Stimulated activated CD8-positive, alpha-beta memory T cell treated with anti-CD3 and anti-CD28 coated beads, Interleukin-15, amount 100 ng/mL, for 1 hour (primary cell): ENCODE data around the gene VEPH1.

Experiments
- DNase-seq: peaks from one replicate; pipeline ENCODE4 v3.0.0-alpha.2; 2020; ENCODE audit warnings: low read depth

Gene VEPH1

GRCh38 chr3:157301755-157302154, 201.5 kb downstream of the VEPH1 start:
- no peak for DNase-seq

- DNase-seq, result no peak
Observed at GRCh38 chr3:157300981-157301663, 202.1 kb downstream of the VEPH1 start.

- DNase-seq, result no peak
Observed at GRCh38 chr3:157300094-157300493, 203.1 kb downstream of the VEPH1 start.

GRCh38 chr3:157297328-157297915, 205.8 kb downstream of the VEPH1 start:
- no peak for DNase-seq

- DNase-seq, result no peak
Observed at GRCh38 chr3:157294953-157295352, 208.3 kb downstream of the VEPH1 start.

GRCh38 chr3:157294491-157294890, 208.7 kb downstream of the VEPH1 start:
- no peak for DNase-seq

- DNase-seq, result no peak
Observed at GRCh38 chr3:157290766-157291165, 212.4 kb downstream of the VEPH1 start.

- no peak for DNase-seq
Observed at GRCh38 chr3:157285966-157286365, 217.2 kb downstream of the VEPH1 start.

GRCh38 chr3:157285141-157285540, 218.1 kb downstream of the VEPH1 start:
- no peak for DNase-seq

GRCh38 chr3:157284688-157285087, 218.5 kb downstream of the VEPH1 start:
- DNase-seq, result no peak

GRCh38 chr3:157282261-157283191, 220.7 kb downstream of the VEPH1 start:
- no peak for DNase-seq

- no peak for DNase-seq
Observed at GRCh38 chr3:157280786-157281185, 222.4 kb downstream of the VEPH1 start.

- no peak for DNase-seq
Observed at GRCh38 chr3:157280354-157280753, 222.9 kb downstream of the VEPH1 start.

GRCh38 chr3:157279237-157279636, 224.0 kb downstream of the VEPH1 start:
- no peak for DNase-seq

GRCh38 chr3:157276801-157277200, 226.4 kb downstream of the VEPH1 start:
- DNase-seq, result no peak

GRCh38 chr3:157275832-157276231, 227.4 kb downstream of the VEPH1 start:
- no peak for DNase-seq

GRCh38 chr3:157274644-157275137, 228.5 kb downstream of the VEPH1 start:
- DNase-seq, result no peak

GRCh38 chr3:157271283-157271882, 231.8 kb downstream of the VEPH1 start:
- no peak for DNase-seq

- no peak for DNase-seq
Observed at GRCh38 chr3:157268026-157268425, 235.2 kb downstream of the VEPH1 start.

GRCh38 chr3:157265931-157266330, 237.3 kb downstream of the VEPH1 start:
- DNase-seq, result no peak

- no peak for DNase-seq
Observed at GRCh38 chr3:157263027-157263426, 240.2 kb downstream of the VEPH1 start.

GRCh38 chr3:157261000-157261399, 242.2 kb downstream of the VEPH1 start:
- DNase-seq, result no peak
